Gastrocnemius medialis (tissue), 4 donors: ENCODE results near the gene FAM171A1.

Experiments used
- CTCF ChIP-seq, 5 experiments: fragments of 450-650 bp in 3 of 5; fragments of 200-600 bp in 2 of 5; sonication (generic) in 2 of 5; IDR thresholded peaks in 4 of 5; conservative IDR thresholded peaks in 1 of 5; 1 replicate in 4 of 5; 2 replicates in 1 of 5; pipeline ENCODE4 v1.5.1; 2016 to 2019; ENCODE audit warnings: antibody characterized with exemption in 5 of 5, mild to moderate bottlenecking in 3 of 5, moderate library complexity in 3 of 5
- POLR2A ChIP-seq, 2 donors: fragments of 450-650 bp; IDR thresholded peaks; one replicate each; pipeline ENCODE4 v1.6.1; 2017; ENCODE audit warnings: antibody characterized with exemption in 2 of 2, mild to moderate bottlenecking in 2 of 2, moderate library complexity in 2 of 2

GRCh38 chr10:15231426-15231825 lies 139.7 kb downstream of the FAM171A1 start:
- TF ChIP-seq CTCF (IDR thresholded peaks at IDR 0.05 in 4 of 5, conservative IDR thresholded peaks at IDR 0.05 in 1 of 5) (no peak), POLR2A (IDR thresholded peaks at IDR 0.05) (no peak)
